GOT3 (cell line): ENCODE data around the gene ARAF.
"Not testable (repeated sequence)": the region's sequence is repeated elsewhere in the genome, so short reads cannot be mapped to it uniquely, and the experiment has no call there.

Source experiments
- DNase-seq: peaks from one replicate; lab custom pipeline; 2025; ENCODE audit warnings: mixed read lengths; lab: John Stamatoyannopoulos, UW

ARAF gene

DNA sequence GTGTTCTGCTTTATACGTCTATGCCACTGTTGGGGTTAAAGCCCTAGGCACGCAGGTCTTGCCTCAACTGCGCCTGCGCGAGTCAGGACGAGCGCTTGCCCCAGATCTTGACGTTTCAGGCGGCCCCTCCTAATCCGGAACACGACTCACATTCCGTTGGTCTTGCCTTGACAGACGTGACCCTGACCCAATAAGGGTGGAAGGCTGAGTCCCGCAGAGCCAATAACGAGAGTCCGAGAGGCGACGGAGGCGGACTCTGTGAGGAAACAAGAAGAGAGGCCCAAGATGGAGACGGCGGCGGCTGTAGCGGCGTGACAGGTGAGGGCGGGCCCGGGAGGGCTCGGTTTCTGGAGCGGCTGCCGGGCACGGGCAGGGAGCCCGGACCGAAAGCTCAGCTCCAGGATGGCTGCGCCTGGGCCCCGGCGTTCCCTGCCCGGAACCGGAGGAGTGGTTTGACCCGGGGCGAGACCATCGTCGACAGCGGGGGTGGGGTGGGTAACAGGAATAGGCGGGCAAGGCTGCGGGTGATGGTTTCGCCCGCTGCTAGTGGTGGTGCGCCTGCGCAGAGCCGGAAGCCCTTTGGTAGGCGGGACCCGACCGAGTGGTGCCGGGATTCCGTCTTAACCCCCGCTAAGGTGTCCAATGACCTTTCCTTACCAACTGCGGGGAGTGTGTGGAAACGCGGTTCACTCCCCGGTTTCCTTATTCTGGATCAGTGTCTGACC is at the start of gene ARAF:
Gene ARAF, plus strand, starts transcription at position 272 of the 725 bp plus-strand sequence. CDS start 1,763 bp downstream, outside the sequence.
- peak; percentile 82 for DNase-seq

DNA sequence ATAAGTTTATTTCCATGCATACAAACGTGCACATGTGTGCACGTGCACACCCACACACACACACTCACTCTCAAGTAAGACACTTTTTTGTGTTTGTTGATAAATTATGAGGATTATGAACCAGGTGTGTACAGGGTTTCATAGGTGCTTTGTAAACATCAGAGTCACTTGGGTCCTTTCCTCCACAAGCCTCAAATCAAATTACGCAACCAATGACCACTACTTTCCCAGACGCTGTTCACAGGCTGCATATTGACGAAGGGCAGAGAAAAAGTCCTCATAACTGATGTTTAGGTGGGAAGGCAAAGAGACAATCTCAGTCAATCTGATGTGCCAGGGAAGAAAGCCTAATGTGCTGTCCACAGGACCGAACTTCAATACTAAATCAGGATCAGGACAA is 48.6 kb upstream of the ARAF start:
- DNase-seq = not testable (repeated sequence)

DNA sequence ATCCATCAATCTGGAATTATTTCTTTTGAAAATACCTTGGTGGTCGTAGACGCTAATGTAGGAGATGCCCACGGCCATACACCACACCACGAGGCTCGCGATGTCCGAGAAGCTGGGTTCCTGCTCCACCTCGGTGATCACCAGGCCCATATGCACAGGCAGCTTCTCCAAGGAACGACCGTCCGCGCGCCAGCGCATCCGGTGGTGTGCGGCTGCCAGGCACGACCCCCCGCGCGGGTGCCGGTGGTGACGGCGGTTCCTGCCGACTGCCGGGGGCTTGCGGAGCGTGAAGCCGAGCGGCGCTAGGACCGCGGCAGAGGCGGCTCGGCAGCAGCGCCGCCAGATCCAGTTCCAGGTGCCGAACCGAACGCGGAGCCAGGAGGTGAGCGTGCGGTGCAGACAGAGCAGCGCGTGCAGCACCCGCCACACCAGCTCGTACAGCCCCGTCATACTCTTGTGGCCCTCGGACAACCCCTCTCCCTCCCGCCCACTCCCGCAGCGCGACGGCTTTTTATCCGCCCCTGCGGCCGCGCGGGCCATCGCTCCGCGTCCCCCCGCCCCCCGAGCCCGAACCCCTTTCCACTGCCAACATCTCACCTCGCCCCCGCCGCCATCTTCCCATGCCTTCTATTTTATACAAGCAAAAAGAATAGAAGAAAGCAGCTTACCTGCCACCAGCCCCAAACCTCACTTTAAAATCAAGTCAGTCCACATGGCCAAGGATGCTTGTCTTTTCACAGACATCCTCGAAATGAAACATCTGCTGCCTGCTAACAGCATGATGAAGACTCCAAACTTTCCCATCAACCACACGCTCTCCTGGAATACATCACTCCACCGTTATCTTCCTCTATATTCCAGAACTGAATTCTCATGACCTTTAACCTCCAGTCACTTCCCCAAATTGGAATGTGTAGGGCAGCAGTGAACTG is 47.7 kb upstream of the ARAF start:
- DNase-seq = not testable (repeated sequence)

DNA sequence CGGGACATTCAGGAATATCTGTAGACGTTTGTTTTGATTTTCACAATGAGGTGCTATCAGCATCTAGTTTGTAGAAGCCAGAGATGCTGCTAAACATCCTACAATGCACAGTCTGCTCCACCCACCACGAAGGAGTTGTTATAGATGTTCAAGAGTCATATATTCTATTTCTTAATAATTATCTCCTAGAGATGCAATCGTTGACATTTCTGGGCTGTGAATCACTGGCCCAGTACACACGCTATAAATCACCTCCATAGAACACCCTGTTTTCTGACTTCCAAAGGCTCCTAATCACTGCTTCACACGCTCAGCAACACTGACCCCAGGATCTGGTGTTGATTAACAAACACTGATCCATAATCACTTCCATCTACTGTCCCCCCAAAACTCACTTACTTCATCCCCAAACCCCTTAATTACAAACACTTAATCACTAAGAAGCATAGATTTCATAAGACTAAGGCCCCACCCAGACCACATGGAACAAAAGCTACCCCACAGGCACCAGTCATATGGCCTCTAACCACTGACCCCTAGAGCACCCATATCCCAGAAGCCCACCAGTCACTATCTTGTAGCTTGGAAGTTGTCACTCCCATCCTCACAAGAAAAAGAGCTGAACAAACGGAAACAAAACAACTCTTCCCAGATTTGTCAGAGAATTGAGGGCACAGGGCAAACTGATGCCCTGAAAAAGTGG is 46.3 kb upstream of the ARAF start:
- DNase-seq = no peak

DNA sequence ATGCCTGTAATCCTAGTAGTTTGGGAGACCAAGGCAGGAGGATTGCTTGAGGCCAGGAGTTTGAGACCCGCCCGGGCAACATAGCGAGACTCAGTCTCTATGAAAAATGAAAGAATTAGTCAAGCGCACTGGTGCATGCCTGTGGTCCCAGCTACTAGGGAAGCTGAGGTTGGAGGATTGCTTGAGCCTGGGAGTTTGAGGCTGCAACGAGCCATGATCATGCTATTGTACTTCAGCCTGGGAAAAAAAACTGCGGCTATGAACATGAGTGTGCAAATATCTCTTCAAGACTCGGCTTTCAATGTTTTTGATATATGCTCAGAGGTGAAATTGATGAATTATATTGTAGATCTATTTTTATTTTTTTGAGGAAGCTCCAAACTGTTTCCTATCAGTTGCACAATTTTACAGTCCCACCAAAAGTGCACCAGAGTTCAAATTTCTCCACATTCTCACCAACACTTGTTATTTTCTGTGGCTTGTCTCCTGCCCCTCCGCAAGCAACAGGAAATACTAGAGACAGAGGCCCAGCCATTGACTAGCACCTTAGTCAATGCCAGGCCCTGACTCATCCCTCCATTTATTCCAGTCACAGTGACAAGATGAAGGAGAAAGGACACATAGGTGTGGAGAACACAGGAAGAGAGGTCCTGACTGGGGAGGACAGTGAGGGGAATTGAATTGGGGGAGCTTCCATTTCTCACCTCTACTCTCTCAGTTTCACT is 44.9 kb upstream of the ARAF start:
- no peak for DNase-seq

DNA sequence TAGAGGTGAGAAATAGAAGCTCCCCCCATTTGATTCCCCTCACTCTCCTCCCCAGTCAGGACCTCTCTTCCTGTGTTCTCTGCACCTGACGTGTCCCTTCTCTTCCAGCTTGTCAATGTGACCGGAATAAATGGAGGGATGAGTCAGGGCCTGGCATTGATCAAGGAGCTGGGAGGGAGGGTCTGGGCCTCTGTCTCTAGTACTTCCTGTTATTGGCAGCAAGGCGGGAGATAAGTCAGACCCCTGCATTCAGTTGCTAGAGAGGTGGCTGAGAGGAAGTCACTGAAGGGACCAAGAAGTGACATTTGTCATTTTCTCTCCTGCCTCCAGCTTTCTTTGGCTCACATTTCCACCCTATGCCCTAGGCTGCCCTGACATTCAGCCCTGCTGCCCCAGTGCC is 42.9 kb upstream of the ARAF start:
- no peak for DNase-seq

DNA sequence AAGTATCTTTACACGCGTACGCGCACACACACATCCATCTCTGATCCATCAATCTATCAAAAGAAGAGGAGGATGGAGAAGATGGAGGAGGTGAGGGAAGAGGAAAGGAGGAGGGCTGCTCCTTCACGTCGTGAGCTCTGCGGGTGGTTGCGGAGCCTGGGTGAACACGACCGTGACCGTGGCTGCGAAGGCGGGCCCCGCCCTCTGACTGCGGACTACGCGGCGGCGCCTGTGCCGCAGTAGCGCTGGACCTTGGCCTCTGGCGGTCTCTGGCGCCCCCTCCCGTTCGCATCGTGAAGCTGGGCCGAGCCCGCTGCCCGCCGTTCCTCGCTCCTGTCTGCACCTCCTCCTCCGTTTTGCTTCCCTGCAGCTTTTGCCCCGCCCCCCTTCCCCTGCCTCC is 37.7 kb upstream of the ARAF start:
- DNase-seq = peak; percentile 51

DNA sequence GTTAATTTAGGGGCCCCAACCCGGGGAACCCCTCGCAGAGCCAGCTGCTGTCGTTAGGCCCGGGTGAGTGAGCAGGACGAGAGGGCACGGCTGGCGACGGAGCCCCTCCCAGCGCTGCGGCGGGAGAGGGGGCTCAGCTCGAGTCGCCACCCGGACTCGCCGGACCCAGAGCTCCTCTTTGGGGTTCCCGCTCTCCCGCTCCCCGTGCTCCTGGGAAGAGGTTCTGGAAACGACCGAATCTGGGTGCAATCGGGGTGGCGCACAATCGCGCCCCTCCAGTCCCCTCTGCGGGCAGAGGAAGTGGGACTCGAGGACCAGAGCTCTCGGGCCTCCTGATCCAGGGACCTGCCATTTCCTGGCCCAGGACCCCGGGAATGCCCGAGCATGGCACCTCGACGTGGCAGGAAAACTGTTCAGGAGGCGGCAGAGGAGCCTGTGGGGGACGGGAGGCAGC is 37.3 kb upstream of the ARAF start:
- DNase-seq = no peak

DNA sequence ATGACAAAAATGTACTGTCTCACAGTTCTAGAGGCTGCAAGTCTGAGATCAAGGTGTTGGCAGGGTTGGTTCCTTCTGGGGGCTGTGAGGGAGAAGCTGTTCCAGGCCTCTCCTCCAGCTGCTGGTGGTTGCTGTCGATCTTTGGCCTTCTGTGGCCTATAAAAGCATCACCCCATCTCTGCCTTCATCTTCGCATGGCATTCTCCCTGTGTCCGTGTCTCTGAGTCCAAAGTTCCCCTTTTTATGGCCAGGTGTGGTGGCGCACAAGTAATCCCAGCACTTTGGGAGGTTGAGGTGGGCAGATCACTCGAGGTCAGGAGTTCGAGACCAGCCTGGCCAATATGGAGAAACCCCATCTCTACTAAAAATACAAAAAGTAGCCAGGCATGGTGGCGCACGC is 31.5 kb upstream of the ARAF start:
- no peak for DNase-seq

DNA sequence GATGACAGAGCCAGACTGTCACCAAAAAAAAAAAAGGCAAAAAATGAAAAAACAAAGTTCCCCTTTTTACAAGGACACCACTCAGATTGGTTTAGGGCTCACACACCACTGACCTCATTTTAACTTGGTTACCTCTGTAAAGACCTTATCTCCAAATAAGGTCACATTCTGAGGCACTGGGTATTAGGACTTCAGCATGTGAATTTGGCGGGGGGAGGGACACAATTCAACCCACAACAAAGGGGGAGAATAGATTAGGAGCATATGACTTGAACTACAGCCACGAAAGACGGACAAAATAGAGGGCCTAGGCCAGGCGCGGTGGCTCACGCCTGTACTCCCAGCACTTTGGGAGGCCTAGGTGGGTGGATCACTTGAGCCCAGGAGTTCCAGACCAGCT is 31.0 kb upstream of the ARAF start:
- DNase-seq = no peak

DNA sequence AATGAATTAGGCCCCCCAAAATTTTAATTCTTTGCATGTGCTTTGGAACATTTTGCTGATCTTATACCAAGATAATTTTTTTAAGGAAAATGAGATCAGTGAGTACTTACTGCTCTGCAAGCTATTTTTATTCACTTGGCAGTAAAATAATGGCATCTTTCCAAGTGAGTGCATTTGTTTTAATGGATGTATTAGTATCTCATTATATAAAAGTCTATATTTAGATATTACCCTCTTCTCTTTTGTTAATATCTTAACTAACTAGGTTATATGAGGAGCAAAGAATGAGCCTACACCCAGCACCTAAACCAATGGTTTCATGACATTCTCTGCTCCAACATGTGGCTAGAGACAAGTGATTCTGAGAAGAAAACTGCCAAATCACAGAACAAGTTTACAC is 21.1 kb upstream of the ARAF start:
- DNase-seq = no peak

DNA sequence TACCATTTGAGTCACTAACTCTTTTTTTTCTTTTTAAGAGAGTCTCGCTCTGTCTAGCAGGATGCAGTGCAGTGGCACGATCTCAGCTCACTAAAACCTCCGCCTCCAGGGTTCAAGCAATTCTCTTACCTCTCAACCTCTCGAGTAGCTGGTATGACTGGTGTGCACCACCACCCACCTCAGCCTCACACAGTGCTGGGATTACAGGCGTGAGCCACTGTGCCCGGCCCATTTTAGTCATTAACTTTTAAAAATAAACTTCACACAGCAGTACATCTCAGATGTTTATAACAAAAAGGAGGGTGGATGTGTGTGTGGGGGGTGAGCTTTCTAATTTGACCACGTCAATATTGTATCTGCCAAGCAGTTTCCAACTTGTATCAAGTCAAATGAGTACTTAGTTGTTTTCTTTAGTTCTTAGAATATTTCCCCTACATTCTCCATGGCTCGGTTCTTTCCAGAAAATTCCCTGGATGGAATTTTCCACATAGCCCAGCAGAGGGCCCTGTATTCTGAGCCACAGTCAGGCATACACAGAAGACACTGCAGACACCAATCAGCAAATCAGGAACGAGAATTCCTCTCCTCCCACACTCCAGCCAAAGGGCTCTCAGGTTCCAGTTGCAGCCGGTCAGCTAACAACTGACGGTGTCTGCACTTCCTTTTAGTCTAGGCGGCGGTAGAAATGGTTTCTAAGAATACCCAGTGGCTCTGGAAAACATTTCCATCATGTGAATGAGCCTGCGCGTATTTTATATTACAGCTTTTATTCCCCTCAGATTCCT is 20.1 kb upstream of the ARAF start:
- no peak for DNase-seq

DNA sequence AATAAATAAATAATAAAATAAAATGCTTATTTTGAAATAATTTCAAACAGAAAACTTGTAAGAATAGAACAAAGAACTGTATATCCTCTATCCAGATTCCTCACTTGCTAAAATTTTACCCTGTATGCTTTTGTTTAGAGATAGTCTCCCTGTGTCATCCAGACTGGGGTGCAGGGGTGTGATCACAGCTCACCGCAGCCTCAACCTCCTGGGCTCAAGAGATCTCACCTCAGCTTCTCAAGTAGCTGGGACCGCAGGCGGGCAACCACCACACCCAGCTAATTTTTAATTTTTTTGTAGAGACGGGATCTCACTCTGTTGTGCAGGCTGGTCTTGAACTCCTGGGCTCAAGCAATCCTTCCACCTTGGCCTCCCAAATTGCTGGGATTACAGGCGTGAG is 17.5 kb upstream of the ARAF start:
- DNase-seq = no peak

DNA sequence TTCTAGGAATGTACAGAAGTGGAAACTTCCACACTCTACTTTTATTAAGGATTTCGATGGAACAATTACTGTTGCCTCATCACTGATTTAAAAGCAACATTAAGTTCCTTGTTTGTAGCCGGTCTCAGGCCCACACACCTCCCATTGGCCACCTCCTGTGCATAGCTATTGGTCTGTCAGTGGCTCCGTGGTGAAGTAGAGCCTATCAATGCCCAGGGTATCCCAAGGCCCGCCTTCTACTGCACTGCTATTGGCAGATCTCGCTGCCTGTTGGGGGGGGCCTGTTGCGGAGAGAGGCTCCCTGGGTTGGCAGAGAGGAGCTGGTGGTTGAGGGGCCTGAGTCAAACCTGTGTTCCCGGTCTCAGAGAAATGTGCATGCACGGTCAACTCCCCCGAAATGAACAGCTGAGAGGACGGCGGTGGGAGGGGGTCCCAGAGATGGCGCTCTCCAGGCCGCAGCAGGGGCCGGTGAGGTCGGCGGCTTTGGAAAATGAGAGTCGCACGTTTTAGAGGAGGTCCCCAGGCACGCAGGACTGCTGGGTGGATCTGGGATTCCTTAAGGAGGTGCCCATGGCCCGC is 4.9 kb upstream of the ARAF start:
- peak; percentile 52 for DNase-seq

DNA sequence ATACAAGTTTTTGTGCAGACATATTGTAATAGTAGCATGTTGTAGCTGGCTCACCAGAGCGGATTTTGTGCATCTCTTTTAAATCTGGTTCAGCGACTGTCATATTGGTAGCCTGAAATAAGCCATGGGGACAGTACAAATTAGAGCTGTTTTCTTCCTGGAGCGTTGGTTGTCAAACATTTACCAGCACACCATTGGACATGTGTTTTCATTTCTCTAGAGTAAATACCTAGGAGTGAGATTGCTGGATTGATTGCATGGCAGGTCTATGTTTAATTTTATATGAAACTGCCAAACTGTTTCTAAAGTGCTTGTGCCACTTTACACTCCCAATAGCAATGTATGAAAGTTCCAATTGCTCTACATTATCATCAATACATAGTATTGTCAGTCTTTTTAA is 2.6 kb upstream of the ARAF start:
- DNase-seq = no peak

DNA sequence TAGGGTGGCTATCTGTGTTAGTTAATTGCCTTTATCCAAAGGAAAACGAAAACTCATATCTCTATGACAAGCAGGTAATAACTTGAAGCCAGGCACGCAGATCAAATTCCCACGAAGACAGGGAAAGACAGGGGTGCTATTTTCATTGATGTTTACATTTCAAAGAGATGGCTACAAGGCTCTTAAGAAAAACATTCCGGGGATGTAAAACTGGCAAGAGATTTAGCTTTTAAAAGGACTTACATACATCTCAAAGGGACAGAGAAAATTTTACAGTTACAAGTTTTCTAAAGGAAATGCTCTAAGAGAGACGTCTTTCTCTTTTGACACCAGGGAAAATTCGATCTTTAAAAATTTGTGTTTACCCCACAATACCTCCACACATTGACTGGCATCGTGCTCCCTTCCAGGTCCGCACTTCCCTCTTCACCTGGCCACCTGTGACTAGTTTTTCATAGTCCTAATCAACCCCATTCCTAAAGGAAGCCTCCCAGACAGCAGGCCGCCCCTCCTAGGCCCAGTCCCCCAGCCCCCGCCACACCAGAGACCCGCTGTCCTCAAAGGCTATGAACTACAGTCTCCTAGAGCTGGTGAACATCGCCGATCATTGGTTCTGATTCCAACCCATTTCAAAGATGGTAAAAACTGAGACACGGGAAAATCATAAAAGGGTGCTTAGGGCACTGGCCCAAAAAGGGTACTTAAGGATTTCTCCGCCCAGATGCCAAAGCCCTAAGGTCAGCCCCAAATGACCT is 649 bp upstream of the ARAF start:
- no peak for DNase-seq

DNA sequence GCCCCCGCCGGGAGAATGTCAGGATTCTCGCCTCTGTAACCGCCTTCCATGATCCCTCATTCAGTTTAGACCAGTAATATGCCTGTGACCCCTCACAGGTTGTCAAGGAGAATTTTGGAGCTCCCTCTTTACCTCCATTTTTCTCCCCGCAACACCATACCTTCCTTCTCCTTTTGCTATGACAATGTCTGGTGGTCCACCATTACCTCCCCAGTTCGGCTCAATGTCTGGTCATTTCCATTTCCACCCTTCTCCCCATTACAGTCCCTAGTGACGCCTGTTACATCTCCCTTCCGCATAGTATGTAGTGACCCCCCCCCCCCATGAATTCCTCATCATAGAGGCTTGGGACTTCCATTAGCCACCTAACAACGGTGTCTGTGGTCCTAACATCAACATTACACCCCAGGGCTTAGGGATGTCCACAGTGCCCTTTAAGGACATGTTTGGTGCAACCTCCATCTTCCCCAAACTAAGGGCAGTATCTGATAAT is 700 bp downstream of the ARAF start:
- DNase-seq = no peak

DNA sequence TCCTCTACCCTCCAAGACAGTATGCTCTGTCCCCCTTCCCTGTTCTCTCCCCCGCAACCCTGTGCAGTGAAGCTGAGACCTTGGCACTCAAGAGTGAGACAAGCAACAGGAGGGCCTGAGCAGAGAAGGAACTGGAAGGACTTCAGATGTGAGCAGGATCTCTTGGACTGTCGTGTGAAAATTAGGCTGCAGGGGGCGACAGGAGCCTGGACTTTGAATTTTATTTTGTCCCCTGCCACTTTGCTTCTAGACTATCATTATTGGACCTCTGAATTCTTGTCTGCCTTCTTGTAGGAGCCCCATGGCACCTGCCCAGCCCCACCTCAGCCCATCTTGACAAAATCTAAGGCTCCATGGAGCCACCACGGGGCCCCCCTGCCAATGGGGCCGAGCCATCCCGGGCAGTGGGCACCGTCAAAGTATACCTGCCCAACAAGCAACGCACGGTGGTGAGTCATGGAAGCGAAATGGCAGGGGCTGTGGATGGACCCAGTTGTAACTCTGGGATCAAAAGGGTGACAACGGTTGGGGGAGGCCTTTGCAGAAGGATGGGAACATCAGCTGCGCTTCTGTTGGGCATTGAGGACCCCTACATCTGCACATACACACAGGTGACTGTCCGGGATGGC is 1.7 kb downstream of the ARAF start:
- no peak for DNase-seq

DNA sequence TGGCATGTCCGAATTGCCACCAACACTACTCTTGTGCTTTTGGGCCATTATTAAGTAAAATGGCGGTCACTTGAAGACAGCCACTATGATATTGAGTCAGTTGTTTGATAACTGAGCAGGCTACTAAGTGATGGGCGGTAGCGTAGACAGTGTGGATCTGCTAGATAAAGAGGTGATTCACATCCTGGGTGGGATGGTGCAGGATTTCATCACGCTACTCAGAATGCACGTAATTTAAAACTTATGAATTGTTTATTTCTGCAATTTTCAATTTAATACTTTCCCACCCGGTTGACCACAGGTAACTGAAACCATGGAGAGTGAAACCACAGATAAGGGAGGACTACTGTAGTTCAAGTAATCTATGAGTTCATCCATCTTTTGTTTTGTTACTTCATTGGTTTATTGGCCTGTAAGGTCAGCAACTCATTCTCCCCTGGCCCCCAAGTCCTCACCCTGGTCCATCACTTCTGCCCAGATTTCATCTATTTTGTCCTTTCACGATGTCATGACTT is 2.9 kb downstream of the ARAF start:
- no peak for DNase-seq
